SW480 (cell line): ENCODE data around the gene HOXD13.

Experiments
- DNase-seq: peaks from one replicate; pipeline ENCODE4 v3.0.0-alpha.2; 2016; ENCODE audit warnings: low spot score

Gene HOXD13

GRCh38 chr2:176092270-176093144 is at the start of gene HOXD13:
HOXD13 (plus strand) TSS chr2:176092721; CDS start chr2:176092891, 170 bp downstream.
- peak; percentile 41 for DNase-seq

GRCh38 chr2:176056406-176056805 is 36.1 kb upstream of the HOXD13 start:
- DNase-seq: no peak

- DNase-seq: no peak
Measured at GRCh38 chr2:176063958-176064357, 28.6 kb upstream of the HOXD13 start.

GRCh38 chr2:176066645-176067588 is 25.6 kb upstream of the HOXD13 start:
- DNase-seq: no peak

GRCh38 chr2:176067589-176068418 is 24.7 kb upstream of the HOXD13 start:
- no peak for DNase-seq

GRCh38 chr2:176068419-176068832 is 24.1 kb upstream of the HOXD13 start:
- DNase-seq: no peak

GRCh38 chr2:176071330-176072291 is 20.9 kb upstream of the HOXD13 start:
- no peak for DNase-seq

GRCh38 chr2:176072292-176072669 is 20.2 kb upstream of the HOXD13 start:
- no peak for DNase-seq

- DNase-seq: no peak
Measured at GRCh38 chr2:176072951-176073904, 19.3 kb upstream of the HOXD13 start.

- DNase-seq: no peak
Measured at GRCh38 chr2:176074919-176075425, 17.5 kb upstream of the HOXD13 start.

GRCh38 chr2:176075481-176075880 is 17.0 kb upstream of the HOXD13 start:
- DNase-seq: no peak

- DNase-seq: no peak
Measured at GRCh38 chr2:176076063-176076462, 16.5 kb upstream of the HOXD13 start.

- no peak for DNase-seq
Measured at GRCh38 chr2:176076796-176077195, 15.7 kb upstream of the HOXD13 start.

GRCh38 chr2:176078541-176079284 is 13.8 kb upstream of the HOXD13 start:
- no peak for DNase-seq

- DNase-seq: peak; percentile 41
Measured at GRCh38 chr2:176079285-176079830, 13.2 kb upstream of the HOXD13 start.

GRCh38 chr2:176079831-176080539 is 12.5 kb upstream of the HOXD13 start:
- DNase-seq: peak; percentile 81

GRCh38 chr2:176080540-176081375 is 11.8 kb upstream of the HOXD13 start:
- peak; percentile 82 for DNase-seq
